GM23248 (cell line): ENCODE results near the gene RNPS1. TPM values are rescaled to one million over a fixed set of nuclear protein-coding genes. Genes with fewer than 3 reads are reported as not detected.

Experiments used
- DNase-seq: peaks from one replicate; pipeline ENCODE4 v3.0.0-alpha.2; 2015
- H2AFZ ChIP-seq: fragments of 200-600 bp; sonication (generic); 2 replicates; pipeline ENCODE4 v1.6.1; 2016; ENCODE audit warnings: antibody characterized with exemption
- H3F3A ChIP-seq: fragments of 200-600 bp; sonication (generic); 2 replicates; pipeline ENCODE4 v1.6.1; 2016; ENCODE audit warnings: mild to moderate bottlenecking, antibody characterized with exemption, mixed run types; ENCODE audit not compliant: insufficient read depth
- H3K27ac ChIP-seq: fragments of 200-600 bp; sonication (generic); 2 replicates; pipeline ENCODE4 v1.5.1; 2016; ENCODE audit warnings: mild to moderate bottlenecking
- H3K27me3 ChIP-seq: fragments of 200-600 bp; sonication (generic); replicated peaks from 2 replicates; pipeline ENCODE4 v1.6.1; 2016; ENCODE audit warnings: mild to moderate bottlenecking; ENCODE audit not compliant: insufficient read depth
- H3K36me3 ChIP-seq: fragments of 200-600 bp; sonication (generic); 2 replicates; pipeline ENCODE4 v1.6.1; 2016; ENCODE audit warnings: low read depth, mild to moderate bottlenecking
- H3K4me1 ChIP-seq: fragments of 200-600 bp; sonication (generic); 2 replicates; pipeline ENCODE4 v1.6.1; 2016; ENCODE audit warnings: mild to moderate bottlenecking; ENCODE audit not compliant: insufficient read depth
- H3K4me2 ChIP-seq: fragments of 200-600 bp; sonication (generic); one replicate; pipeline ENCODE4 v1.6.1; 2016; ENCODE audit warnings: mild to moderate bottlenecking; ENCODE audit not compliant: unreplicated experiment
- H3K4me3 ChIP-seq: fragments of 200-600 bp; sonication (generic); 2 replicates; pipeline ENCODE4 v1.5.1; 2016; ENCODE audit warnings: mild to moderate bottlenecking
- H3K79me2 ChIP-seq: fragments of 200-600 bp; sonication (generic); 2 replicates; pipeline ENCODE4 v1.6.1; 2016; ENCODE audit warnings: mild to moderate bottlenecking; ENCODE audit not compliant: insufficient read depth
- H3K9ac ChIP-seq: fragments of 200-600 bp; sonication (generic); 2 replicates; pipeline ENCODE4 v1.6.1; 2016; ENCODE audit warnings: mild to moderate bottlenecking
- H3K9me2 ChIP-seq: fragments of 200-600 bp; sonication (generic); 2 replicates; pipeline ENCODE4 v1.6.1; 2016; ENCODE audit warnings: mixed run types, mild to moderate bottlenecking, moderate library complexity; ENCODE audit not compliant: insufficient read depth
- H3K9me3 ChIP-seq: fragments of 200-600 bp; sonication (generic); one replicate; pipeline ENCODE4 v1.6.1; 2017; ENCODE audit warnings: low read depth
- H4K20me1 ChIP-seq: fragments of 200-600 bp; sonication (generic); 2 replicates; pipeline ENCODE4 v1.6.0; 2016; ENCODE audit not compliant: insufficient read depth
- EZH2 ChIP-seq: fragments of 200-600 bp; sonication (generic); IDR thresholded peaks from 2 replicates; pipeline ENCODE4 v1.6.1; 2018; ENCODE audit warnings: antibody characterized with exemption, mild to moderate bottlenecking; ENCODE audit not compliant: insufficient read depth, poor library complexity, severe bottlenecking
- EZH2phosphoT487 ChIP-seq: fragments of 200-600 bp; sonication (generic); IDR thresholded peaks from 2 replicates; pipeline ENCODE4 v1.6.1; 2018; ENCODE audit warnings: antibody characterized with exemption, moderate library complexity, mild to moderate bottlenecking, low read depth; ENCODE audit not compliant: insufficient read depth
- WGBS, 2 experiments: methylation state at CpG; one replicate each; pipeline ENCODE4 v1.1.6; 2015 to 2017; ENCODE audit warnings: low lambda C conversion rate in 2 of 2, low coverage in 1 of 2; ENCODE audit errors: missing lambda C conversion rate in 2 of 2; 5-methylcytosine and 5-hydroxymethylcytosine counted together
- in situ Hi-C: fragments of 300-500 bp; cut with MboI; formaldehyde crosslinking; loops from 2 replicates; pipeline ENCODE4 v1.15.0; 2020
- polyA plus RNA-seq: library from polyadenylated mRNA; unstranded; fragments of >200 nt; fragmentation: Nextera tagmentation; extraction: Ambion mirVana; gene quantifications from 2 replicates; pipeline ENCODE4 v1.2.1, GENCODE V29; 2016
- total RNA-seq: library from RNA; depleted of rRNA; stranded (reverse); fragments of >200 nt; shearing (Covaris generic); gene quantifications from 2 replicates; pipeline ENCODE4 v1.2.3, GENCODE V29; 2014

RNPS1 gene
- total and polyA plus RNA-seq, 2 experiments from 2014 or later: 104 to 176 TPM

- Histone ChIP-seq H3F3A (no peaks in the 10 kb centered on the region), H3K36me3 (no peaks in the 10 kb centered on the region), H4K20me1 (no peaks in the 10 kb centered on the region), H2AFZ (no peak overlapping the region), H3K27ac (no peak overlapping the region), H3K4me2 (no peak overlapping the region), H3K9me2 (no peaks in the 10 kb centered on the region), H3K4me3 (no peak overlapping the region), H3K79me2 (no peaks in the 10 kb centered on the region), H3K27me3 (no peaks in the 10 kb centered on the region), H3K9me3 (no peaks in the 10 kb centered on the region), H3K9ac (no peak overlapping the region), H3K4me1 (no peaks in the 10 kb centered on the region)
- DNase-seq: no peak
- in situ Hi-C loops: loop anchor here (10.0 kb wide), 1 partner anchor 55 kb away; no protein-coding TSS in a partner anchor
- 85 to 87% methylated on average over 20 to 31 of the region's 31 CpGs for WGBS, 2 experiments
- no peak for TF ChIP-seq EZH2phosphoT487
- no peak for TF ChIP-seq EZH2
These were observed 31.4 kb upstream of the RNPS1 start for GRCh38 chr16:2299121-2299914.

DNA sequence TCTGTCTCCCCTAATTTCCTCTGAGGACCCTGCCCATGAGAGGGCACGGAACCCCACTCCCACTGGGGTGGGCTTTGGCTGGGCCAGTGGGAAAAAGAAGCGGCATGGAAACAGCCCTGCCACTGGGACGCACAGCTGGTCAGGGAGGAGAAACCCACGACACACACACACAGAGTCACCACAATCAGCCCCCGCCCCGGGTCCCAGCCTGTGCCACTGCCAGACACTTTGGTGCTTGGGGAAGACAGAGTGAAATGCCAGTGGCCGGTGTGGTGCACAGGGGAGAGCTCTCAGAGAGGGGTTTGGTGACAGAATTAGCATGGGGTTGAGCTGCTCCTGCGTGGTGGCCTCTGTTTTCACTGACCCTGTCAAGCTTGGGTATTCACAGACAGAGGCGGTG, 30.7 kb upstream of the RNPS1 start:
- Histone ChIP-seq H3K36me3 (no peaks in the 10 kb centered on the region), H3F3A (no peaks in the 10 kb centered on the region), H3K79me2 (no peaks in the 10 kb centered on the region), H3K9me3 (no peaks in the 10 kb centered on the region), H3K9ac (no peak overlapping the region), H2AFZ (no peak overlapping the region), H3K4me1 (no peaks in the 10 kb centered on the region), H3K4me2 (no peak overlapping the region), H3K27ac (no peak overlapping the region), H3K9me2 (no peaks in the 10 kb centered on the region), H4K20me1 (no peaks in the 10 kb centered on the region), H3K27me3 (no peaks in the 10 kb centered on the region), H3K4me3 (no peak overlapping the region)
- 75 to 77% methylated on average over 8 to 9 of the region's 9 CpGs for WGBS, 2 experiments
- in situ Hi-C loops: loop anchor here (10.0 kb wide), 1 partner anchor 56 kb away; no protein-coding TSS in a partner anchor
- TF ChIP-seq EZH2phosphoT487 (no peak), EZH2 (no peak)
- no peak for DNase-seq

GRCh38 chr16:2297506-2297860, 29.6 kb upstream of the RNPS1 start:
- WGBS, 2 experiments: 91 to 94% methylated on average over 22 of the region's 22 CpGs
- H3K27me3 ChIP-seq: no peaks in the 10 kb centered on the region
- TF ChIP-seq EZH2 (no peak), EZH2phosphoT487 (no peak)
- no peak for DNase-seq
- no peak overlapping the region for H3K9ac ChIP-seq
- in situ Hi-C loops: loop anchor here (10.0 kb wide), 1 partner anchor 57 kb away; no protein-coding TSS in a partner anchor
- no peaks in the 10 kb centered on the region for H3K9me2 ChIP-seq
- no peak overlapping the region for H3K4me2 ChIP-seq
- H3K4me3 ChIP-seq: no peak overlapping the region
- H2AFZ ChIP-seq: no peak overlapping the region
- H3K9me3 ChIP-seq: no peaks in the 10 kb centered on the region
- H3K79me2 ChIP-seq: no peaks in the 10 kb centered on the region
- no peak overlapping the region for H3K27ac ChIP-seq
- no peaks in the 10 kb centered on the region for H3F3A ChIP-seq
- H3K4me1 ChIP-seq: no peaks in the 10 kb centered on the region
- H4K20me1 ChIP-seq: no peaks in the 10 kb centered on the region
- H3K36me3 ChIP-seq: no peaks in the 10 kb centered on the region

DNA sequence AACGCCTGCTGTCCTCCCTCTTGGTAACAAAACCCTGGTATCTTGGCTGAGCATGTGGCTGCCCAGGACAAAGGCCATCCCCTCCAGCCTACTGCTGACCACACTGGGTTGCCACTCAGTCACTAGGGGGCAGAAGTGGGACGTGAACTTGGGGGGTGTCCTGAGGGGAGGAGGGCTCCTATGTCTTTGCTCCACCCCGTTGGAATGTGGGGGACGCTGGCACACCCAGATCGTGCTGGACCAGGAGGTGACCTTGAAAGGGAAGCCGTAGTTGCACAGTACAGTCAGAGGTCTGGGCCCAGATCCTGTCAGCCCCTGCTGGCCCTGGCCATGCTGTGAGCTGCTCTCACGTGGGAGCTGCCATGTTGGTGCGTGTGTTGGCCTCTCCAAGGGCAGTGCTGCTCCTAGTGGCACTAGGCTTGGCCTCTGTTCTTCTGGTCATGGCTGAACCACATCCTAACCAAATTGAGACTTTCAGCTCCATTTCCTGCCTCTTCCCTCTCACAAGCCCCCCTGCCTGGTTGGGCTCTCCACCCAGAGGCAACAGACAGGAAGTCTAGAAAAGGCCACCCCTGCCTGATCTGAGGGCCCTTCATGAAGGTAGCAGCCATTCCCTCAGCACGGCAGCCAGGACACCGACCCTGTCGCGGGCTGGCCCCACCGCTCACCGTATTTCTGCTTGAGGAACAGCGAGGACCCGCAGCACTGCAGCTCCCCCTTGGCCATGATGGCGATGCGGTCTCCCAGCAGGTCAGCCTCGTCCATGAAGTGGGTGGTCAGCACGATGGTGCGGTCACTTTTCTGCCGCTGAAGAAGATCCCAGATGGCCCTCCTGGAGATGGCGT, 29.0 kb upstream of the RNPS1 start:
- Histone ChIP-seq H3K27ac (no peak overlapping the region), H4K20me1 (no peaks in the 10 kb centered on the region), H3K9me2 (no peaks in the 10 kb centered on the region), H3K9me3 (no peaks in the 10 kb centered on the region), H3K4me2 (no peak overlapping the region), H3K4me3 (no peak overlapping the region), H3K36me3 (no peaks in the 10 kb centered on the region), H3K4me1 (no peaks in the 10 kb centered on the region), H3K27me3 (no peaks in the 10 kb centered on the region), H3K79me2 (no peaks in the 10 kb centered on the region), H2AFZ (no peak overlapping the region), H3F3A (no peaks in the 10 kb centered on the region), H3K9ac (no peak overlapping the region)
- 77 to 81% methylated on average over 23 of the region's 23 CpGs for WGBS, 2 experiments
- in situ Hi-C loops: loop anchor here (10.0 kb wide), 1 partner anchor 58 kb away; no protein-coding TSS in a partner anchor
- peak; percentile 44 for DNase-seq
- no peak for TF ChIP-seq EZH2
- no peak for TF ChIP-seq EZH2phosphoT487
